GM19395 (cell line): ENCODE results near the gene PARP6.

Experiments used
- ATAC-seq: cut with Tn5 transposase; IDR thresholded peaks from one replicate; pipeline ENCODE4 v1.9.1; 2021; ENCODE audit warnings: mild to moderate bottlenecking, moderate library complexity; ENCODE audit not compliant: unreplicated experiment

PARP6 gene, protein sequence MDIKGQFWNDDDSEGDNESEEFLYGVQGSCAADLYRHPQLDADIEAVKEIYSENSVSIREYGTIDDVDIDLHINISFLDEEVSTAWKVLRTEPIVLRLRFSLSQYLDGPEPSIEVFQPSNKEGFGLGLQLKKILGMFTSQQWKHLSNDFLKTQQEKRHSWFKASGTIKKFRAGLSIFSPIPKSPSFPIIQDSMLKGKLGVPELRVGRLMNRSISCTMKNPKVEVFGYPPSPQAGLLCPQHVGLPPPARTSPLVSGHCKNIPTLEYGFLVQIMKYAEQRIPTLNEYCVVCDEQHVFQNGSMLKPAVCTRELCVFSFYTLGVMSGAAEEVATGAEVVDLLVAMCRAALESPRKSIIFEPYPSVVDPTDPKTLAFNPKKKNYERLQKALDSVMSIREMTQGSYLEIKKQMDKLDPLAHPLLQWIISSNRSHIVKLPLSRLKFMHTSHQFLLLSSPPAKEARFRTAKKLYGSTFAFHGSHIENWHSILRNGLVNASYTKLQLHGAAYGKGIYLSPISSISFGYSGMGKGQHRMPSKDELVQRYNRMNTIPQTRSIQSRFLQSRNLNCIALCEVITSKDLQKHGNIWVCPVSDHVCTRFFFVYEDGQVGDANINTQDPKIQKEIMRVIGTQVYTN

DNA sequence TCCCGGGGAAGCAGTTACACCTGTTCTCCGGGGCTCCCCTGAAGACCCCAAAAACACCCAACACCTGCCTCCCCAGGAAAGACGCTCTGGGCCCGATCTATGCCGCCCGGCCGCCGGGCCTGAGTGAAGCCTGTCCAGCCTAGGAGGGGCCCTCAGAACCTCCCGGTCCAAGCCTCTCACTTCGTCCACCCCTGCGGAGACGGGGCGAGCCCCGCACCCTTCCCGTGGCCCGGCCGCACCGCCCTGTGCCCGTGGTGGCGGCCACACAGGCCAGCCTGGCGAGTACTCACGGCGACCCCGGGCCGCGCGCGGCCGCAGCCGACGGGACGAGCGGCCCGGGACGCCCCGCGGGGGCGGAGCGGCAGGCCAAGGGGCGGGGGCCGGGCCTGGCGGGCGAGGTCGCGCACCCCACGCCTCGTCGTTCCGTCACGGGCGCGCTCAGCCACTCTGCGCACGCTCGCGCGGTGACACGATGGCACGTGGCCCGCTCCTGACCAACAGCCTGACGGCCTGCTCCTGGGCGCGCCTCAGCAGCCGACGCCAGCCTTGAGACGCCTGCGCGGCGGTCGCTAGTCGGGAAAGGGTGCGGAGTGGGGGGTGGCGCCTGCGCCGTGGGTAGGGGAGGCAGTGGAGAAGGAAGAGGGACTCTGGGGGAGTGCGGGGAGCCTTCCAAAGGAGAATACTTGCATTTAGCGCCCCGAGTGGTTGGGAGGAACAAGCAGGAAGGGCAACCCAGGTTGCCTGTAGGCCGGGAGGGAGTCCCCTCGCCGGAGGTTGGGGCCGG lies at the start of gene PARP6:
PARP6 (minus strand) TSS at position 342 of the 784 bp plus-strand sequence. CDS start 5,077 bp downstream, outside the sequence.
- ATAC-seq: peak; percentile 93

DNA sequence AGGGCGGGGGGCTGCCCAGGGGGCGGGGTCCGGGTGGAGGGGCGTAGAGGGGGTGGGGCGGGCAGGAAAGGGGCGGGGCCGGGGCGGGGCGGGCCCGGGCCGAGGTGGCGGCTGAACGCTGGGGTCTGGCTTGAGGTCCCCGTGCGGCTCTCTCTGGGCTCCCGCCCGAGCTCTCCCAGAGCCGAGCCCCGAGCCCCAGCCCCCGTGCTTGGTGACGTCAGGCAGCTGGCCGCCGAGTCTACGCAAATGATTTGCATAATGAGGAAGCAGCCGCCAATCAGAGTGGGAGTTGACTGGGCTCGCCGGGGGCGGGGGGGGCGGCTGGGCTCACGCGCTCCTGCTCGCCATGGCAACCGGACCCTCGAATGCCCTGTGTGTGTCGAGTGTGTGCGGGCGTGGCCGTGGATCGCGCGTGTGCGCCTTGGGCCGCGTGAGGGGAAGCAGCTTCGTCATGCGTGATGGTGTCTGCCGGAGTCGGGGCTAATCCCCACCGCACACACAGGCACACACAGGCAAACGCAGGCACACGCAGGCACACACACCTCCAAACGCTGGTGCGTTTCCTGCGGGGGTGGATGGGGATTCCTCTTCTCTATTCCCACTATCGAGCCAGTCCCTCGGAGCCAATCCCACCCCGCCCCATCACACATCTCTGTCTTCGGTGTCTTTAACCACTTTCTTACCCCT lies 47.8 kb upstream of the PARP6 start, which contains the start of gene CELF6:
CELF6 (minus strand) TSS at position 173 of the 687 bp plus-strand sequence. CDS start 283 bp downstream, outside the sequence.
- peak; percentile 70 for ATAC-seq

DNA sequence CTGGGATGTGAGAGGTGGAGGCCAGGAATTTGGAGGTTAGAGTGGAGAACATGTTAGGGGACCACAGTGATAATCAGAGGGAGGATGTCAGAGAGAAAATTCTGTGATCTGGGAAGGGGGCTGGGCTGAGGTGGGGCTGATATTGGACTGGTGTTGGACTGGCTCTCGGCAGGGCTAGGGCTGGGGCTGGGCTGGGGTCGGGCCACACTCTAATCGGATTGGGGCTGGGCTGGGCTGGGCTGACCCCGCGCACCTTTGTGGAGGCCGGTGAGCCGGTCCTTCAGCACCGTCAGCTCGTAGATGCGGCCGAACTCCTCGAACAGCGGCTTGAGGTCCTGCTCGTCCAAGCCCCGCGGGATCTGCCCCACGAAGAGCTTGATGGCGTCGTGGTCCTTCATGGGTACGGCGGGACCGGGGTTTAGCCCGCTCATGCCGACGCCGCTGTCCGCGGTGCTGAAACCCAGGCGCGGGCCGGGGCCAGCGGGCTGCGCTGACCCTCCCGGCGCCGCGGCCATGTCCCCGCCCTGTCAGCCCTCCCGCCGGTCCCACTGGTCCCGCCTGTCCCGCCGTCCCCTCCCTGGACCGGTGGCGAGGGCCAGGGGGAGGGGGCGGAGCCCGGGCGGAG lies 47.1 kb upstream of the PARP6 start:
- ATAC-seq: peak; percentile 36

DNA sequence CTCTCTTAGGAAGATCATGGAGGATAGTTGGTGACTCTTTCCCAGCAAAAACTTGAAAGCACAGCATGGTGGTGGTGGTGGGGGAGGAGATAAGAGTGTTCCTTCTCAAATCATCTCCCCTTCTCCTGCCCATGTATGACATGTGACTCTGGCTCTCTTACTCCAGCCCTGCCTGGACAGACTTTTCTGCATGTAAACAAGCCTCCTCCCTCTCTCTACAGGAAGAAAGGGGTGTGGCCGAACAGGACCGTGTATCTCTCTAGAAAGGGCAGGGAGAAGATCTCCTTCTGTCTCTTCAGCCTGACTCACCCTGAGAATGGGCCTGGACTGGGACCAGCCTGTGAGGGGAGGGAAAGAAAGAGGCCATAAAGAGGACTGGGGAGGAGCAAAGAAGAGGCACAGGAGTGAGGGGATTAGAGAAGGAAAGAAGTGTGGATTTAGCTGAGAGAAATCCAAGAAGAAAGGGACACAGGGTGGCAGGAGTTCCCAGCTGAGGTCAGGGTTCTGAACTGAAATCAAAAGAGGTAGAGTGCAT lies 46.1 kb upstream of the PARP6 start:
- ATAC-seq: no peak

DNA sequence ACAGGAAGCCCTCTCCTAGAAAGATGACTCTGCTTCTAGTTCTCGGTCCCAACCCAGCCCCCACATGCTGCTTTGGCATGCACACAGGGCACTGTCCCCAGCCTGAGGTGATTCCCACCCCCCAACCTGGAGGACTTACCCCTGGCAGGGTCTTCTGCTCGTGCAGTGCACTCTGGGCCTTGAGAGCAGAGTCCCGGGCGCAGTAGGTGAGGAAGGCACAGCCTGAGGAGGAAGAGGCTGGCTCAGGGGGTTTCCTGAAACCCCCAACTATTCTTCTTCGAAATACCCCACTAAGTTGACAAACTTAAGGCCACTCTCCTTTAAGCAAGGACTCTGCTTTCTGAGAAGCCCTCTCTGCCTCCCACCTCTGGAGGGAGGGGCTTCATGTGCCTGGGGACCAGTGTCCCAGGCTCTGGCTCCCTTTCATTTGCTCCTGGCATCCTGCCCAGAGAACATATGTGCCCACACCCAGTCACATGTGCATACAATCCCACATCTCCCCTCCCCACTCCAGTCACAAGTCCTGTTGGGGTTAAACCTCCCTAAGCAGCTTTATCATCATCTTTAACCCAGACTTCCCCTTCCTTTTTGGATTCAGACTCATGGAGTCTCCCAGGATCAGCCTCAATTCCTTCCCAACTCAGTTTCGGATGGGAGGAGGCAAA lies 43.5 kb upstream of the PARP6 start:
- no peak for ATAC-seq

DNA sequence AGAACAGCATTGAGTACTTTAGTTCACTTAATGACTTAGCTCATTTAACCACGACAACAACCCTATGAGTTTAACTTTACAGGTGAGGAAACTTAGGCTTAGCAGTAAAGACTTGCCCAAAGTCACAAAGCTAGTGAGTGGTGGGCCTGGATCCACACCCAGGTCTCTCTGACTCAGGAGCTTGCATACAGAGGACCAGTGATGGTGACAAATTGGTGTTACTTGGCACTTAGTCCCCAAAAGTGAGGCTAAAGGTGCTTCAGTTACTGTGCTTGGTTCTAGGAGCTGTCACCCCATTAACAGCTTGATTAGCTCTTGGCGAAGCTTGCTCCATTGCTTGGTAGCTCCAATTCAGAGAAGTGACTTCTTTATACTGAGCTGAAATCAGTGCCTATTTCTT lies 41.5 kb upstream of the PARP6 start:
- ATAC-seq: no peak

DNA sequence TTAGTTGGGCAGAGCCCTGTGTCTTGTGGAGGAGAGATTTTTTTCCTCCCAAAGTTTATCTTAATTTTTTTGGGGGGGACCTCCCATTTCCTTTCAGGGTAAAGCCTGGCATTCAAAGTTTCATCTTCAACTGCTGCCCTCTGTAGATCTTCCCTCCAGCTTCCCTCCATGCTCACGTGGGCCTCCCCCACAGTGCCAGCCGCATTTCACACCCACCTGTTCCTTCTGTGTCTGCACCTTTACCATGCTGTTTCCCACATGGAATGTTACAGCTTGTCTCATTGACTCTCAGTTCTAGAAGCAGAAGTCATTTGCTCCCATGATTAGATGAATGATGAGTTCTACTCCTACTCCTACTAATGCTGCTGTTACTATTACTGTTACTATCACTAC lies 41.1 kb upstream of the PARP6 start:
- ATAC-seq: no peak

DNA sequence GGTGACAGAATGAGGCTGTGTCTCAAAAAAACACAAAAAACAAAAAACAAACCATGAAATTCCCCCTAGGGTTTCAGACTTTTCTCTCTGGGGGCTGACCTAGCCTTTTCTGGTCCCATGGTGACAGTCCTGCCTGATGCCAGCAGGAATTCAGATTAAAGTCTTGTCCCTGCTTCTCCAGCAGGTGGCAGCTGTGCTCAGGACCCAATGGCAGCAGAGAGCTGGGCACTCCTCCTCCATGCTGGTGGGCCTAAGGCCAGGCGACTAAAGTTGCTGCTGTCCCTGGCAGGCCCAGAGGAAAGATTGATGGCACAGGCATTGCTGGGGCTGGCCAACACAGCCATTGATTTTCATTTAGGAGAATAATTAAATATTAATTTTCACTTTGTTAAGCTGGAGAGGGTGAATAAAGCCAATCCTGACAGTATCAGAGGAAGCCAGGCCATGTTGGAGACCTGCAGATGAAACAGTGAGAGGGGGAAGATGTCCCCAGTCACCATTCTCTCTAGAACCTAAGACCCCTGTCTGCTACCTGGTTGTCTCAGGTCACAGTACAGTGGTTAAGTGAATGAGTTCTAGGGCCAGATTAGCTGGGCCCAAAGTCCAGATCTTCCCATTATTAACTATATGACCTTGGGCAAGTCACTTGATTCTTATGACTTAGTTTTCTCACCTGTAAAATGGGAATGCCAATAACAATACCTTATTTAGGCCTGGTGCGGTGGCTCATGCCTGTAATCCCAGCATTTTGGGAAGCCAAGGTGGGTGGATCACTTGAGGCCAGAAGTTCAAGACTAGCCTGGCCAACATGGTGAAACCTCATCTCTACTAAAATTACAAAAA lies 40.5 kb upstream of the PARP6 start:
- peak; percentile 60 for ATAC-seq

DNA sequence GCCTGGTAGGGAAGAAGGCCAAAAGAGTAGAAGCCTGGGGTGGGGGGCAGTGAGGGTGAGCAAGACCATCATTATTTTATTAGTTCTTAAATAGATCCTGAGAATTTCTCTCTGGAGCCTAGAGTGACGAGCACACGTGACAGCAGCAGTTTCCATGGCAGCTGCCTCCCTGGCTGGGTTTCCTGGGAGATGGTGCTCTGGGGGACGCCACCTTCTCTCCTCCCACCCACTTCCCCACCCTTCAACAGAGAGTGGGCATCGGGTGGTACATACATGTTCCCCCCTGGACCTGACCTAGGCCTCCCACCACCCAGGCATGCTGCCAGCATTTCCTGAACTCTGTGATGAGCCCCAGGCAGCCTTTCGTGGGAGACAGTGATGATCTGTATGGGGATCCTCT lies 34.7 kb upstream of the PARP6 start:
- no peak for ATAC-seq

DNA sequence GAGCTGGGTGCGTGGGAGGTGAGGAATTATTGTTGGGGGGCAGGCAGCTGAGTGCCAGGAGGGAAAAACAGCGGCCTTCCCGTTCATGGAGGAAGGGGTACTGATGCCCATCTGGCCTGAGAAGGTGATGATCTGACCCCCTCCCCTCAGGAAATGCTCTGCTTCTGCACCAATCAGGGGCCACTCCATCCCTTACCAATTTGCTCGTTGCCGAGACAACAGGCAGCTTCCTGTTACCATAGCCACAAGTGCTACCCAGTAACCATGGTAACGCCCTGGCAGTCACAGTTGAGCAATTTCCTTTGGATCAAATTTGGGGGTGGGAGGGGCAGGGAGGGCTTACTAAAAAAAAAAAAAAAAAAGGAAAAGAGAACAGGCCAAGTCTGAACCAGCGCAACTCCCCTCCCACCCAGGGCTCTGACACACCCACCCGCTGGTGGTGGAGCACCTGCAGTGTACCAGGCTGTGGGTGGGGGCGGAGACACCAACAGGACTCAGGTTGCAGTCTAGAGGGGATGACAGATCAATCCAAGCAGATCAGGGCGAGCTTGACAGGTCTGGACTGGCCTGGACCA lies 33.9 kb upstream of the PARP6 start:
- ATAC-seq: no peak

DNA sequence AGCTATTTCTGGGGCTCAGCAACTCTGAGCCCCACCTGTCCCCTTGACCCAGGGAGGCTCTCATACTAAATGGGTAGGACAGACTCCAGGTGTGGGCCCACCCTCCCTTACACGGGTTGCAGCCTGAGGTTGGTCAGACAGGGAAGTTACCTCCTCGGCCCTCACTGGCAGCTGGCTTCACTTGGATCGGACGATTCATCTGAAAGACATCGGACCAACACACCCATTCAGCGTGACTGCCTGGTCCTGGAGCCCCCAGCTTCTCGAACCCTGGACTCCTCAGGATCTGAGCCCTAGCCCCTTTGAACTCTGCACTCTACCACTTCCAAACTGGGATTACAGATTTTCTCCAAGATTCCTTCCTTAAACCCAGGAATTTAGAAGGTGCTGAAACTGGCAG lies 32.2 kb upstream of the PARP6 start:
- no peak for ATAC-seq

DNA sequence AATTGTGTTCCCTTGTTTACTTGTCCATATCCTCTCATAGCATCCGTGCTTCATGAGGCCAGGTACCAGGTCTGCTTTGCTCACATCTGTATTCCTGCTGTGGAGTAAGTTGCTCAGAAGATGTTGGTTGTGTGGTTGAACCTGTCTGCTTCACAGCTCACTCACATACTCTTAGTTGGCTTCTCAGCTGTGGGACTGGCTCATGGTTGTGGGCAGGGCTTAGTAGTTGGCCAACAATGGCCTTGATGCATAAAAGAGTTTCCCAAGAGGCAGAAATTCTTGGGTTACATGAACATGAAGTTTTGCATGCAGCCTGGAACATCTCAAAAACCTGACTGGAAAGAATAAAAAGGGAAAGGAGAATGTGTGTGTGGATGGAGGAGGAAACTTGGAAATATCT lies 30.6 kb upstream of the PARP6 start:
- no peak for ATAC-seq

DNA sequence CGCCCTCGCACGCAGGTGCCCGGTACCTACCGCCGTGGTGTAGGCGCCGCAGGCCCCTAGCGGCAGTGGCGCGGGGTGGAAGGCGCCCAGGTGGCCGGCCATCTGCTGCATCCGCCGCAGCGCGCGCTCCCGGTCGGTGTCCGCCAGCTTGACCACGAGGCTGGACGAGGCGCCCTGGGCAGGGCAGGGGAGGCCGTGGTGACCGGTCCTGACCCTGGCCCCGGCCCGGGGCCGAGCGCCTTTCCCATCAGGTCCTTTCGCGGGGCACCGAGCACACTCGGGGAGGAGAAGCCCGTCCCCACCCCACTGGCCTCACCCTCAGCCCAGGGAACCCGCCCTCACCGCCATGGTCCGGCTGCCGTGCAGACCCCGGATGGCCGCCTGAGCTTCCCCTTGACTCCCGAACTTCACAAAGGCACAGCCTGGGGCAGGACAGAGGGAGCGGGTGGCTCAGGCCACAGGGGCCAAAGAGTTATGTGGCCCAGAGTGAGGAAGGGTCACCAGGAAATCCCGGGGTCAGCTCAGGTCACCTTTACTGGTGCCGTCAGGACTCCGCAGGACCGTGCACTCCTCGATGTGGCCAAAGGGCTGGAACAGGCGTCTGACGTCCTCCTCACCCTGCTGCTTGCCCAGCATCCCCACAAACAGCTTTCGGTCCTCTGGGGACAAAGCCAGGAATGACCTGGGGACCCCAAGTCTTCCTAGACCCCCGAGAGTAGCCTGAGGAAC lies 17.4 kb upstream of the PARP6 start:
- ATAC-seq: no peak

DNA sequence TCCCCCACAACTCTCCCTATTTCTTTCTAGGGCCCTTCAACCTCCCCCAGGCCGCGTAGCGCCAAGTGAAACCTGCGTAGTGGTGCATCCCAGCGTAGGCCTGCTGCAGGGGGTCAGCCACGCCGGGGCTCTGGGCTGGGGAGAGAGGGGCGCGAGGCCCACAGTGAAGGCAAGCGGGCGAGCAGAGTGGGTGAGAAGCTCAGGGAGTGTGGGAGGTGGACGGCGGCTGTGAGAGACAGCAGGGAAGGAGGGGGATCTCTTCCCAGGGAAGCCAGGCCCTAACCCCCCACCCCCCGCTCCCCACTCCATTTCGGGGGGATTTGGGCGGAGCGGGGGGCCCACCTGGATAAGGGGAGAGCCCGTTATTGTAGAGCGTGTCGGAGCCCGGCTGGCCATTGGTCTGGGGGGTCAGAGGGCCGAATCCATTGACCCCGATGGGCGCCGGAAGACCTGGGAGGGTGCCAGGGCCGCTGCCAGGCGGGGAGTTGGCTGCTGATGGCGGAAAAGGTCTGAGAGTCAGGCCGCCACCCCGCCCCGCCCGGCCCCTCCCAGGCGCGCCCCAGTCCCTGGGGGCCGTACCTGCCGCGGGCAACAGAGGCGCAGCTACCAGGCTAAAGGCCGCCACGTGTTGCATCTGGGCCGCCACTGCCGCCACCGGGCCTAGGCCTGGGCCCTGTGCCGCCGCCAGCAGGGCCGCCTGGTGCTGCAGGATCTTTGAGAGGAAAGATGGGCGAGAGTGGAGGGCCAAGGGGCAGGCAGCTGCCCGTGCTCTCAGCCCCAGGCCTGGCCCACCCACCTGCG lies 16.6 kb upstream of the PARP6 start:
- no peak for ATAC-seq

DNA sequence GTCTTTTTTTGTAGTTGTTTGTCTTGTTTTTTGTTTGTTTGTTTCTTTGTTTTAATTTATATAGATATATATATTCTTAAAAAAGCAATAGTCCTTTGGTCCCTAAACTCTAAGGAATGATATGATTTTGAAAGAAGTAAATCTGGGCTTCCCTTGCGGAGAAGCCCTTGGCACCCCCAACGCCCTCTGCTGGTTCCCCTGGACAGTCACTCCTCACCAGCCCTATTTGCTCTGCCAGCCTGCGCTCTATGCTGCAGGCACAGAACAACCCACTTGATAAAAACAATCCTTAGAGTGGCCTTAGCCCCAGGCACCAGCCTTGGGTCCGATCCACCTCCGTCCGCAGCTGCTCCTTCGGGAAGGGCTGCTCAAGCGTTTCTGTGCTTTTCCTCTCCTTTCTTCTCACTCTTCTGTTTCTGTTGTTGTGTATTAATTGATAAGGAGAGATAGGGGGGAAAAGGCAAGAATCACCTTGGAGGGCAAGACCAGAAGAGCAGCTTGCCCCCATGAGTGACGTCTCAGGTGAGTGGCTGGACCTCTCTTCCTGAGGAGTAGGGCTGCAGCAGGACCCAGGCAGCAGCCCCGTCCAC lies 13.7 kb upstream of the PARP6 start:
- ATAC-seq: no peak

DNA sequence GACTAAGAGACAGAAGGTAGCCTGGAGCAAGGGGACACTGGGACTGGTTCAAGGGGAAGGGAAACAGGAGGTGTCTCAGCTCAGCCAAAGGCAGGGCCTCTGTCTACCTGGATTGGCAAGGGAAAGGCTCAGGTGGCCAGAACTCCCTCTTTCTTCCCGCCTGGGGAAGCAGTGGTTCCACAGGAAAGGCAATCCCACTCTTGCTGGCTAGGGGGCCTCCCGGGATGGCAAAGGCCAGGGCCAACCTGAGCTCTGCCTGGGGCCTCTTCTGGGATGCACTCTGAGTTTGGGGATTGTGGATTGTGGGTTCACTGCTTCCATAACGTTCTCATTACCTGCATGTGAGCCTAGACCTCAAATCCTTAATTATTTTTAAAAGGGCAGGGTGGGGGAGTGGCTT lies 13.0 kb upstream of the PARP6 start:
- no peak for ATAC-seq

DNA sequence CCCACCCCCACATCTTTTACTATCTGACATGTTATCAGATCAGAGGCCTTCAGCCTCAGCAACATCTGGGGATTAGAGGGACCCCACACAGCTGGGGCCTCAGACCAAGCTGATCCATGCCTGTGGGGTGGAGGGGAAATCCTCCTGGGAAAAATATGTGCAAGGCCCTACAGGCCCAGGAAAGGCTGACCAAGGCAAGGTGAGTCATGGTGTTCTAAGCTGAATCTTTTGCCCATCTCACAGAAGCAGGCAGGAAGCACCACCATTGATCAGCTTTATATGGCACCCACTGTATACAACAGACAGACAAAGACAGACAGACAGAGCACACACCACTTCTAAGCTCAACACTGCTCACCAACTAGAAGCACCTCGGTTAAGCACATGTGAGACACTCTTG lies 12.4 kb upstream of the PARP6 start:
- no peak for ATAC-seq
